Hematopoietic multipotent progenitor cell (in vitro differentiated cells): ENCODE results near the gene DPPA3. TPM values are rescaled to one million over a fixed set of nuclear protein-coding genes. Genes with fewer than 3 reads are reported as not detected.

Experiments used
- DNase-seq, 3 donors: peaks; one replicate each; pipeline ENCODE4 v3.0.0-alpha.2; 2011 to 2015; ENCODE audit warnings: low read depth in 2 of 3, low spot score in 2 of 3
- total RNA-seq: library from RNA; depleted of rRNA; stranded (reverse); fragments of >200 nt; gene quantifications from one replicate; pipeline ENCODE4 v1.2.3, GENCODE V29; 2012

DPPA3 gene
- not detected for total RNA-seq

DNA sequence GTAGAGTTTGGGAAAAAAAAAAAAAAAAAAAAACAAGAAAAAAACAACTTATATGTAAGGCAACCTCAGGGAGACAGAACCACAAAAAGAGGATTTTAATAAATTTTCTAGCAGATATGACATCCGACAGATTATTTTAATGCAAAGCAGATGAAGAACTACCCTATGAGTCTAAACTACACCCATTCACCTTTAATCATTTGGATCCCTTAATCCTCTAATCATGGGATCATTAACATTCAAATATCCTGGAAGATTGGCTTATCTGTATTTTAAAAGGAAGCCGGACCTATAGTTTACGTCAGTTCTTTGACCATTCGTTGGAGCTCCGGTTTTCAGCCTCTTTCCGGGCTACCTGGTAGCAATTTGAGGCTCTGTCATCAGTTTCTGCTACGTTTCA is at the start of gene DPPA3:
DPPA3 (plus strand) TSS at position 301 of the 400 bp plus-strand sequence. CDS start 138 bp downstream, outside the sequence.
- no peak for DNase-seq

DNA sequence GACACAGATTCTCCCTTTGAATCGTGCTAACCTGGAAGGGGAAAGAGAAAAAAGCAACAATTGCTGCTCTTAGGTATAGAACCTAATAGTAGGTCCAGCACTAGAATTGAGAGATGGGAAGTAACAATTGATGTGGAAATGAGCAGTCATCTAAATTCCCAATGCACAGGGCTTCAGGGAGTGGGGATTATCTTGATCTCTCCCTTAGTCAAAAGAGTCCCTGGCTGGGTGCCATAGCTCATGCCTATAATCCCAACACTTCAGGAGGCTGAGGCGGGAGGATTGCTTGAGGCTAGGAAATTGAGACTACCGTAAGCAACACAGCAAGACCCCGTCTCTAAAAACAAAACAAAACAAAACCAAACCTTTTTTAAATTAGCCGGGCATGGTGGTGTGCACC is 49.5 kb upstream of the DPPA3 start:
- DNase-seq: no peak

DNA sequence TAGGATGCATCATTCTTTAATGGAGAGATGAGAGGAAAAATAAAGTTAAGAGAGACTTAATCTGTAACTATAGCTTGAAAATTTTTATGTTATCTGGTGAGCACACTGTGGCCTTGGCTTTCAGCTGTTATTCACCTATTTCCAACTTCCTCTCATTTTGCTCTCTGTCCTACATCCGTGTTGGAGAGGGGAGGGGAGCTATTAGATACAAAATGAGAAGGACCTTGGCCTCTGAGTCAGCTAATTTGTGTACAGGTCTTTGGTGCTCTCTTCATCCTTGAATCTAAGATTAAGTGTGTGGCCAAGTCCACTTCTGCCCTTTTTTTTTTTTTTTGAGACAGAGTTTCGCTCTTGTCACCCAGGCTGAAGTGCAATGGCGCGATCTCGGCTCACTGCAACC is 44.6 kb upstream of the DPPA3 start:
- DNase-seq: no peak

DNA sequence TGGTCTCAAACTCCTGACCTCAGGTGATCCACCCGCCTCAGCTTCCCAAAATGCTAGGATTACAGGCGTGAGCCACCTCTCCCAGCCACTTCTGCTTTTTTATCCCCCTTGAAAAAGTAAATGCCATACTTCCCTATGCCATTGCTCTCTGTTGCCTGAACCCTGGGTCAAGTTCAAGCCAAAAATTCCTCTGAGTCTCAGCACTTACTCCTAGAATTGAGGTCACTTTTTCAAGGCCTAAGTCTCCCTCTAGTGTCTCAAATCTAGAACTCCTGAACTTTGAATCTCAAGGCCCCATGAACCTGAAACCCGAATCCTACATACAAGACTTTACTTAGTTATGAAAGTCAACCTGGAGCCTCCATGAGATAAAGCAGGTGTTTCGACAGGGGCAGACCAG is 44.1 kb upstream of the DPPA3 start:
- DNase-seq: peak in 2 of 3 donors; percentile 33 to 70

DNA sequence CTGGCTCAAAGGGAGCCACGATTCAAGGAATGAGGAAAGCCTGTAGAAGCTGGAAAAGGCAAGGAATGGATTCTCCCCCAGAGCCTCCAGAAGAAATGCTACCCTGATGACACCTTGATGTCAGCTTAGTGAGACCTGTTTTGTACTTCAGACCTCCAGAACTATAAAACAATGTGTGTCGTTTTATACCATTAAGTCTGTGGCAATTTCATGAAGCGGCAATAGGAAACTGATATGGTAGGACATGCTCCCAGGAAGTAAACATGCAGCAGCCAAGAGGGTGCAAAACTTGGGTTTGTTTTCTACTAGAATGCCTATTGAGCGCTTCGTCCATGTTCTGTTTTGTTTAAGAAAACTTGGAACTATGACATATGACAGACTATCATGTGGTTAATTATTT is 43.1 kb upstream of the DPPA3 start:
- no peak for DNase-seq

DNA sequence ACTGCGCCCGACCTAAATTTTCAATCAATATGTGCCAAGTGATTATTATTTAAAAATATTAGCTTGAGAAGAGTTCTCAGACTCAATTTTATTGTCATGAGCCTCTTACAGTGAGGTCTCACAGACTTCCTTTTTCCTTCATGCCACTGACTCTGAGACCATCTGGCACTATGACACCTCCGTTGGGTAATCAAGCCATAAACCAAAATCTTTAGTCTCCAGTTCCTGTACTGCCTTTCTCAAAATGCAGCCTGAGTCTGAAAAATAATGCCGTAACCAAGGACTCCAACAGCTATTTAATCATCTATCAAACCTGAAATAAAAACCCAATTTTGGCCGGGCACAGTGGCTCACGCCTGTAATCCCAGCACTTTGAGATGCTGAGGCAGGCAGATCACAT is 35.8 kb upstream of the DPPA3 start:
- peak in 2 of 3 donors; percentile 75 to 92 for DNase-seq

DNA sequence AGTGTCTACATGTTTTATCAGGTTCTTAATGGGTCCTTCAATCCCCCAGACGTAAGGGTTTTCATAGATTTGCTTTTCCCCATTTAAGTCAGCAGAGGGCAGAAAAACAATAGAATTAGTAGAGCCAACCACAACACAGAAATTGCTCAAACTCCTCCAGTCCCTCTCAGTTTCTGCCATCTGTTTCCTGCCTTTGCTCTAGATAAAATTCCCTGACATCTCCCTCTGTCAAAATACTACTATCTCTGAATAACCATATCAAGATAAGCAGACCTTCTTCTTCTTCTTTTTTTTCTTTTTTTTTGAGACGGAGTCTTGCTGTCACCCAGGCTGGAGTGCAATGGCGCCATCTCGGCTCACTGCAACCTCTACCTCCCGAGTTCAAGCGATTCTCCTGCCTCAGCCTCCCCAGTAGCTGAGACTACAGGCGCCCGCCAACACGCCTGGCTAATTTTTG is 33.8 kb upstream of the DPPA3 start:
- peak in 2 of 3 donors; percentile 92 to 97 for DNase-seq

DNA sequence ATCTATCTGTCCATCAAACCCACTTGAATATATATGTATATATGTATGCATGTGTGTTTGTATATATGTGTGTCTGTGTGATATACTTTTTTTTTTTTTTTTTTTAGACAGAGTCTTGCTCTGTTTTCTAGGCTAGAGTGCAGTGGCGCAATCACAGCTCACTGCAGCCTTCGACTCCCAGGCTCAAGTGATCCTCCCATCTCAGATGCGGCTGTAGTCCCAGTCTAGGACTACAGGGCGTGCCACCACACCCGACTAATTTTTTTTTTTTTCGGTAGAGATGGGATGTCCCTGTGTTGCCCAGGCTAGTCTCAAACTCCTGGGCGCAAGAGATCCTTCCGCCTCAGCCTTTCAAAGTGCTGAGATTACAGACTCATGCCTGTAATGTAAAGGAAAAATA is 32.5 kb upstream of the DPPA3 start:
- no peak for DNase-seq

DNA sequence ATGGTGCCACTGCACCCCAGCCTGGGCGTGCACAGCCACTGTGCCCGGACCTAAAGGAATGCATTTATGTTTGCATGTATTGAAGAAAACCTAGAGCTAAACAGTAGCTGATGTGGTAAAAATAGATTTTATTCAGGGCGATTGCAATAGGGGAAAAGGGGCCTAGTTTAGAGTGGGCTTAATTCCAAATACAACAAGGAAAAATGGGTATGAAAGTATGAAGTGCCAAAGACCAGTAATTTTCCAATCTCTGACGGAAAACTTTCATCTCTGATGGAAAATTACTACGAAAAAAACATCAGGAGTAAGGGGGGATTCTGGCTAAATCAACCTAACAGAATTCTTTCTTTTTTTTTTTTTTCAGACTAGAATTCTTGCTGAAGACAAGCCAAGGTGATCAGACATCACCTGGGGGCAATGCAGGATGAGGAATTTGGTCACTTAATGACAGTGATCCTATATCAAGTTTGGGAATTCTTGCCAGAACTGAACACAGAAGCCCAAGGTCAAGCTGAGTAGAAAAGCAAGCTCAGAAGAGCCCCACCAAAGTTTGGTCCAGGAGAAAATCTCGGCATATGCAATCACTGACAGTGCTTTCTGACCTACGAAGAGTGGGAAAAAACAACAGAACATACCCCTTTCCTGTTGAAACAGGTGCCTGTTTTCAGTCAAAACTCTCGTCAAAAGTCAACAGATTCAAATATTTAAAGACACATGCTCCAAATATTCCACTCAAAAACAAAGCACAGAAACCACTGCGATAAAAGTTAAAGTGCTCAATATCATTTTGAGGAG is 31.8 kb upstream of the DPPA3 start:
- no peak for DNase-seq

DNA sequence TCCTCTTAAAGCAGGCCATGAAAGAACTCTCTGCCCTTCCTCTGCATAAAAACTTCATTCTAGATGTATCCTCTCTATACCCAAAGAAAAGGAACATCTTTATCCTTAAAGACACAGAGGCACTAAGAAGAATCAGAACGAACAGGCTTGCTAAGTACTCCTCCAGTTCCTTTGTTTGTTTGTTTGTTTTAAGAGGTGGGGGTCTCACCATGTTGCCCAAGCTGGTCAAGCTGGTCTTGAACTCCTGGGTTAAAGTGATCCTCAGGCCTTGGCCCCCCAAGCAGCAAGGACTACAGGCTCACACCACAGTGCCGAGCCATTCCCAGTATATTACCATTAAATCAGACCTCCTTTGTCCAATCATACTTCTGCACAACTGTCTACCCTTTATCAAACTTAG is 29.7 kb upstream of the DPPA3 start:
- DNase-seq: no peak

DNA sequence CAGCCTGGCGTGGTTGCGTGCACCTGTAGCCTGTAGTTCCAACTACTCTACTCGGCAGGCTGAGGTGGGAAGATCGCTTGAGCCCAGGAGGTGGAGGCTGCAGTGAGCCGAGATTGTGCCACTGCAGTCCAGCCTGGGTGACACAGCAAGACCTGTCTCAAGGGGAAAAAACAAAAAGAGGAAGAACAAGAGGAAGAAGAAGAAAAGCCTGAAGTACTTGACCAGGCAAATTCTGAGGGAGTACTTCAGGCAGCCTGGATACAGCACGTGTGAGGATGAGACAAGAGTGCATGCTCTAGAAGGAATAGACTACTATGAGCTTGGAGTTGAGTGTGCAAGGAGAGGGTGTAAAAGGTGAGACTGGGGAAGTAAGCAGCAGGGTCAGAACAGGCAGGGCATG is 17.4 kb upstream of the DPPA3 start:
- DNase-seq: no peak

DNA sequence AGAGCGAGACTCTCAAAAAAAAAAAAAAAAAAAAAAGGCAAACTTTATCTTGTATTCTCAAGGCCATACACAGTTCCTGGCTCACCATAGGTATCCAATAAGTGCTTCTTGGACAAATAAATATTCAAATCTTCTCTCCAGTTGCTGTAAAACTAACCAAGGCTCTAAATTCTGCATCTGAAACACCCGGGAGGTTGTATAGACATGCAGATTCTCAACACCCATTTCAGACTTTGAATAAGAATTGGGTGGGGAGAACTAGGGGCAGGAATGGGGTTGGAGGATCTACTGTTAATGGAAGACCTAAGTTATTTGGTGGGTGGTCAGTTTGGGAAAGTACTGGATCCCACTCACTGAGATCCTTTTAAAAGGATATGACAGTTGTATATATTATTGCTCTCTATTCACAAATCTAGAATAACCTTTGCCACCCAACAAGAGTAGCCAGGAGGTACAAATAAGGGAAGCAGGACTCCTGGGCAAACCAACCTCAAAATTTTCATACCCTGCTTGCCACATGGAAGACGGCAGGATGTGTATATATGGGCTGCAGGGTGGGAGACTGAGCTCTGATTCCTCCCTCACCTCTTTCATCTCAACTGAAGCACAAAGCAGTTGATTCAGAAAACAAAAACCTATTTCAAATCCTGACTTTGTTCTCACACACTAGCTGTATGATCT is 16.5 kb upstream of the DPPA3 start:
- peak in 1 of 3 donors; percentile 19 for DNase-seq

DNA sequence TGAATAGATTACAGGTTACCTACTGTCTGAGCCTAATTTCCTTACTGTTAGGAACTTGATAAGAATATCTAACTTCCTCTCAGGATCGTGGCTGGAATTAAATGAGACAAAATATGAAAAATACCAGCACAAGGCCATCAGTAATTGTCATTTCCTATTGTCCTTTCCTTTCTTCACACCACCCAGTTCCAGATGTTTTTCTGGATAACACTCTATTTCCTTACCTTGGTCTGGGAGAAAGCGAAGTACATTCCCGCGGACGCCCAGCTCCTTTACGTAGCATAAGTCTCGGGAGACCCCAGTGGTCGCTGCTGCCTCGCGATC is 16.0 kb upstream of the DPPA3 start:
- DNase-seq: peak in 1 of 3 donors; percentile 46

DNA sequence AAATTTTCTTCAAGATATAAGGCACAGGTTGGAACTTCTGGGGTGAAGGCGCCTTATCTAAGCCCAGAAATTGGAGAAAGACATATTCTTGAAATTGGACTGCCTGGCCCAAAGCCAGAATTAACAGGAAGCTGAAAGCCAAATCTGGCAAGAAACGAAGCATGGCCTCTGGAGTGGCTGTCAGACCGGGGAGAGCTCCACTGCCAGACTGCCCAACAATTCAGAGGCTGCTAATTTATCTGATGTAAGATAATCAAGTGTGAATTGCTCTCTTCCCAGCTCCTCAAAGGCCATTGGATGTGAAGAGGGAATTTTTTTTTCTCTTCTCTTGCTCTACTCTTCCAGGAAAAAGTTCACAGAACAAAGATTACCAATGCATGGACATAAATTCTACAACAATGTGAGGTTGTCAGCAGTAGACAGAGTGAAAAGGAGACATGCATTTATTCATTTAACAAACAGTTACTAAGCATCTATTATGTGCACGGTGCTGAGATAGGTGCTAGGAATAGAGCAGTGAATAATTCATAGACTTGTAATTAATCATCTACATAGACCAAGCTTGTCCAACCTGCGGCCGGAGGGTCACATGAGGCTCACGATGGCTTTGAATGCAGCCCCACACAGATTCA is 15.6 kb upstream of the DPPA3 start, which contains the start of gene GDF3:
GDF3 (minus strand) TSS at position 210 of the 632 bp plus-strand sequence; CDS start at position 163, 47 bp downstream.
- DNase-seq: peak in 2 of 3 donors; percentile 65 to 84

DNA sequence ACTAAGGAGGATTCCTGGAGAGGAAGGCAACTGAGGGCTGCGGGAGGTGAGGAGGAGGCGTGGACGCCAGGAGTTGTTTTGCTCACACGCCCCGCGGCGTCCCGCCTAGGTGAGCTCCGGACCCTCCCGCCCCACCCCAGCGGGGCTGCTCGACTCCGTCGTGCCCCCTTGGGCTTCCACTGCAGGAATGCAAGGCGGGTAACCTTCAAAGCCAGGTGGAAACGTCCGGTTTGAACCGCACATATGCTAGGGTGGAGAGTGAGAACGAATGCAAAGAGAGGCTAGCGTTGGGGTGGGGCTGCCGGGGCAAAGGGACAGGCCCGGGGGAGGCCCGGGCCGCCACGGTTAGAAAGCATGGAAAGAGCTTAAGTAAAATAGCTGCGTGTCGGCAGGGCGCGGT is 5.4 kb upstream of the DPPA3 start:
- DNase-seq: no peak

DNA sequence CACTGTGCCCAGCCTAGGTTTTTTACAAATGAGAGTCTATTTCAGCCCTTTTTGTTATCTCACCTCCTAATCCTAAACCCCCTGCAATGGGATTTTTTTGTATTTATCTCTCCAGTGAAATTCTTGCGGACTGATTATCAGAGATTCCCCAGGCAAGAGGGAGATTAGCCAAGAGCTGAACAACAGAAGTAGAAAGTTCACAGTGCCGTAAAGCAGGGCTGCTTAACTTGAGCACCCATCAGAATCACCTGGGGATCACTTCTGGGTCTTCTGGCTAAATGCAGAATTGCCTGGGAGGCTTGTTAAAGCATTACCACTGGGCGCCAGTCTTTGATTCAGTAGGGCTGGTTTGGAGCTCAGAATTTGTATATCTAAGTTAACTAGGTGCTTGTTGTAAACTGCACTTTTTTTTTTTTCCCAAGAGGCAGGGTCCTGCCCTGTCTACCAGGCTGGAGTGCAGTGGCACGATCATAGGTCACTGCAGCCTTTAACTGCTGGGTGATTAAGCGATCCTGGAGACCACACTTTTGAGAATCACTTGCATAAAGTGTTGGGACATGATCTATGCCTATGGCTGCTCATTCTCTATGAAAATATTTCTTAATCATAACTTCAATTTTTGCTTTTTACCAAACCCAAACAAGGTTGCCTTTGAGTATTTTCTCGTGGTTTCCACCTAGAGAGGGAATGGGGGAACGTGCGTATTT is 1.1 kb upstream of the DPPA3 start:
- DNase-seq: no peak

DNA sequence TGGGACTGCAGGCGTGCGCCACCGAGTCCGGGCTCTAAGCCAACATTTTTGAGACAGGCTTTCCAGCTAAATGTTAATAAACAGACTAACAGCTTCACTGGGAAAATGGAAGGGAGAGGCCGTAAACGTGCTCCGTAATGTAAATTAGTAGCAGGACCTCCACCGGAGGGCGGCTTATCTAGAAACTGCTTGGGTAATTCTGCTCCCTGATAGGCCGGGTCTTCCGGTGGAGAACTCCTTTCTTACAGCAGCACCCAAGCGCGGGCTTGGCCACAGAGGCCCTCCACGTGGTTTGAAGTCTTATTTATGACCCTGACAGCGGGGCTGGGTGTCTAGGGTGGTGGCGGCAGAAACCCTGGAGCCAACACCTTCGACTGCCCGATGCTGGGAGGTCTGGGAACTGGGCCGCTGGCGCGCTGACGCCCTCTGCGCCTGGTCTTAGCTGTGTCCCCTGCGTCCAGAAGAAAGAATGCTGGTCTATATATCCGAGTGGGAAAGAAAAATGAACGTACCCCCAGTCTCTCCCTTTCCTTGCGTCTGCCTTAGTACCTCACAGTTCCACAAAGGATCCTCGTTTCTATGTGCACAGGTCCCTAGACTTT is 1.7 kb downstream of the DPPA3 start:
- no peak for DNase-seq

DNA sequence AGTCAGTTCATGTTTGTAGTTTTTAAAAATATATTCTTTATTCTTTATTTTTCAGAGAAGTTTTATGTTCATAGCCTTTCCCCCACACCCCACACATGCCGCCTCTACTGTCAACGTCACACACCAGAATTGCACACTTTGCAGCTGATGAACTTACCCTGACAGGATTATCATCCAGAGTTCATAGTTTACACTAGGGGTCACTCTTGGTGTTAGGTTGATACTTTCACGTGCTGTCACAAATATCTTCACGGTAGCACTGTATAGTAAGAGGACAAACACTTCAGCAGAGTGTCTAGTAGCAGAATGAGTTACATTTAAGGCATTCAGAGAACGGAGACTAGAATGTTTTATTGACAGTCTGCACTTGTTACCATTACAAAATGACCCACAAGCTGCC is 5.1 kb downstream of the DPPA3 start:
- peak in 2 of 3 donors; percentile 35 to 53 for DNase-seq

DNA sequence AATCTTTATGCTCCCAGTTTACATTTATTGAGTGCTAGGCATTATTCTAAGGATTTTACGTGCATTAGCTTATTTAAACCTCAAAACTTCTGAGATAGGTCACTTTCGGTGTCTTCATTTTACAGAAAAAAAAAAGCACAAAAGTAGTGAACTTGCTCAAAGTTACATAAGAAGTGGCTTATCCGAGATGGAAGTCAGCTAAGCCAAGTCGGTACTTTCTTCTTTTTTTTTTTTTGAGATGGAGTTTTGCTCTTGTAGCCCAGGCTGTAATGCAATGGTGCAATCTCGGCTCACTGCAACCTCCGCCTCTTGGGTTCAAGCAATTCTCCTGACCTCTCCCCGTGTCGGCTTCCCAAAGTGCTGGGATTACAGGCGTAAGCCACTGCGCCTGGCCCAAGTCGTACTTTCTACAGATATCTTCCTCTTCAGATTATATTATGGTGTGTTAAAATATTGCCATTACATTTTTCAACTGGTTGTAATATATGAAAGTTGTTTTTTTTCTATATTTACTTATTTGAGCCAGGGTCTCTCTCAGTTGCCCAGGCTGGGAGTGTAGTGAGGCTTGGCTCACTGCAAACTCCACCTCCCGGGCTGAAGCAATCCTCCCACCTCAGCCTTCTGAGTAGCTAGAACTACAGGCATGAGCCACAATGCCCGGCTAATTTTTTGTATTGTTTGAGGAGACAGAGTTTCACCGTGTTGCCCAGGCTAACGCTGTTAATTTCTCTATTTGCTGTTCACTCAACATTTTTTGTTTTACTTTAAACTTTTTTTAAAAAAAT is 8.9 kb downstream of the DPPA3 start:
- DNase-seq: no peak

DNA sequence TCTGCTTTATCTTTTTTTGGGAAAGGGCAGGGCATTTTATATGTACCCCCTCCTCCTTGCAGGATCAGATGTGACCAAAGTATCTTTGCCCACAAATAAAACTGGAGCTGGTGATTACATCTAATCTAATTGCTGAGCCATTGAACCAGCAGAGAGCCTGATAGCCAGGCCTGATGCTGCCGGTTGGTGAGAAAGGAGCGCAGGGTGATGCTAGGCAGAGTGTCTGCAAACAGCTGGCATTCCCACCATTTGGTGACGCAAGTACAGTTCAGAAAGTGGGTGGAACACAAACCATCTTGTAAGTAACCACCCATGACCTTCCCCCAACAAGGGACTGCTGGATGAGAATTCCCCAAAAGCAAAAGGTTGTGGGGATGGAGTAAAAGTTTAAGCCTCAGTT is 12.7 kb downstream of the DPPA3 start:
- DNase-seq: no peak
